MM.1S (cell line): ENCODE results near the gene BRD3OS.

Source experiments
- DNase-seq: peaks from one replicate; pipeline ENCODE4 v3.0.0-alpha.2; 2015
- H2AFZ ChIP-seq: fragments of 300-600 bp; sonication (generic); 2 replicates; pipeline ENCODE4 v1.6.0; 2016; ENCODE audit warnings: antibody characterized with exemption, low read length
- H3F3A ChIP-seq: fragments of 300-600 bp; sonication (generic); 2 replicates; pipeline ENCODE4 v1.6.1; 2016; ENCODE audit warnings: mild to moderate bottlenecking, antibody characterized with exemption, low read length, moderate library complexity, mixed read lengths; ENCODE audit not compliant: insufficient read depth
- H3K27ac ChIP-seq: fragments of 300-600 bp; sonication (generic); 2 replicates; pipeline ENCODE4 v1.5.1; 2016; ENCODE audit warnings: mild to moderate bottlenecking, low read length
- H3K27me3 ChIP-seq: fragments of 300-600 bp; sonication (generic); replicated peaks from 2 replicates; pipeline ENCODE4 v1.6.0; 2016; ENCODE audit warnings: low read length; ENCODE audit not compliant: insufficient read depth
- H3K36me3 ChIP-seq: fragments of 300-600 bp; sonication (generic); replicated peaks from 2 replicates; pipeline ENCODE4 v1.6.1; 2016; ENCODE audit warnings: mild to moderate bottlenecking, low read length, mixed read lengths; ENCODE audit not compliant: insufficient read depth
- H3K4me1 ChIP-seq: fragments of 300-600 bp; sonication (generic); 2 replicates; pipeline ENCODE4 v1.6.1; 2016; ENCODE audit warnings: low read length, mixed read lengths
- H3K4me2 ChIP-seq: fragments of 300-600 bp; sonication (generic); 2 replicates; pipeline ENCODE4 v1.6.0; 2016; ENCODE audit warnings: low read depth, low read length
- H3K4me3 ChIP-seq: fragments of 300-600 bp; sonication (generic); 2 replicates; pipeline ENCODE4 v1.5.1; 2016; ENCODE audit warnings: low read length, mixed read lengths
- H3K79me2 ChIP-seq: fragments of 300-600 bp; sonication (generic); 2 replicates; pipeline ENCODE4 v1.6.1; 2016; ENCODE audit warnings: mixed run types, low read length, mixed read lengths
- H3K9ac ChIP-seq: fragments of 300-600 bp; sonication (generic); 2 replicates; pipeline ENCODE4 v1.6.1; 2016; ENCODE audit warnings: low read length, mixed read lengths
- H3K9me2 ChIP-seq: fragments of 300-600 bp; sonication (generic); replicated peaks from 2 replicates; pipeline ENCODE4 v1.6.1; 2016; ENCODE audit warnings: mild to moderate bottlenecking, low read length, mixed read lengths; ENCODE audit not compliant: insufficient read depth
- H3K9me3 ChIP-seq: fragments of 300-600 bp; sonication (generic); replicated peaks from 2 replicates; pipeline ENCODE4 v1.6.1; 2016; ENCODE audit warnings: mild to moderate bottlenecking, low read length, mixed read lengths; ENCODE audit not compliant: insufficient read depth
- H4K20me1 ChIP-seq: fragments of 300-600 bp; sonication (generic); 2 replicates; pipeline ENCODE4 v1.6.1; 2016; ENCODE audit warnings: mild to moderate bottlenecking, low read length, moderate library complexity, mixed read lengths; ENCODE audit not compliant: insufficient read depth
- EZH2 ChIP-seq: fragments of 300-600 bp; sonication (generic); optimal IDR thresholded peaks from 2 replicates; pipeline ENCODE3; 2017; ENCODE audit warnings: low read depth, mild to moderate bottlenecking, antibody characterized with exemption, low read length, mixed read lengths
- EZH2phosphoT487 ChIP-seq: fragments of 300-600 bp; sonication (generic); IDR thresholded peaks from 2 replicates; pipeline ENCODE4 v1.6.1; 2018; ENCODE audit warnings: antibody characterized with exemption, low read length
- TF ChIP-seq, protein P1 (sequence below): fragments of 300-600 bp; sonication (generic); IDR thresholded peaks from 2 replicates; pipeline ENCODE4 v1.5.1; 2016; ENCODE audit warnings: antibody characterized with exemption, low read length, mixed read lengths

BRD3OS gene

GRCh38 chr9:134045841-134046544 lies 20.7 kb downstream of the BRD3OS start:
- Histone ChIP-seq H2AFZ (no peak overlapping the region), H3K4me1 (no peaks in the 10 kb centered on the region), H4K20me1 (no peaks in the 10 kb centered on the region), H3K9ac (no peak overlapping the region), H3K4me3 (no peak overlapping the region), H3F3A (no peaks in the 10 kb centered on the region), H3K36me3 (no peaks in the 10 kb centered on the region), H3K4me2 (no peak overlapping the region), H3K9me3 (no peaks in the 10 kb centered on the region), H3K27me3 (no peaks in the 10 kb centered on the region), H3K9me2 (no peaks in the 10 kb centered on the region), H3K79me2 (no peaks in the 10 kb centered on the region), H3K27ac (no peak overlapping the region)
- DNase-seq: no peak
- TF ChIP-seq EZH2phosphoT487 (no peak), EZH2 (no peak)
- TF ChIP-seq, protein P1, sequence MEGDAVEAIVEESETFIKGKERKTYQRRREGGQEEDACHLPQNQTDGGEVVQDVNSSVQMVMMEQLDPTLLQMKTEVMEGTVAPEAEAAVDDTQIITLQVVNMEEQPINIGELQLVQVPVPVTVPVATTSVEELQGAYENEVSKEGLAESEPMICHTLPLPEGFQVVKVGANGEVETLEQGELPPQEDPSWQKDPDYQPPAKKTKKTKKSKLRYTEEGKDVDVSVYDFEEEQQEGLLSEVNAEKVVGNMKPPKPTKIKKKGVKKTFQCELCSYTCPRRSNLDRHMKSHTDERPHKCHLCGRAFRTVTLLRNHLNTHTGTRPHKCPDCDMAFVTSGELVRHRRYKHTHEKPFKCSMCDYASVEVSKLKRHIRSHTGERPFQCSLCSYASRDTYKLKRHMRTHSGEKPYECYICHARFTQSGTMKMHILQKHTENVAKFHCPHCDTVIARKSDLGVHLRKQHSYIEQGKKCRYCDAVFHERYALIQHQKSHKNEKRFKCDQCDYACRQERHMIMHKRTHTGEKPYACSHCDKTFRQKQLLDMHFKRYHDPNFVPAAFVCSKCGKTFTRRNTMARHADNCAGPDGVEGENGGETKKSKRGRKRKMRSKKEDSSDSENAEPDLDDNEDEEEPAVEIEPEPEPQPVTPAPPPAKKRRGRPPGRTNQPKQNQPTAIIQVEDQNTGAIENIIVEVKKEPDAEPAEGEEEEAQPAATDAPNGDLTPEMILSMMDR: no peak

- Histone ChIP-seq H3K27me3 (no peaks in the 10 kb centered on the region), H4K20me1 (no peaks in the 10 kb centered on the region), H3K9me3 (no peaks in the 10 kb centered on the region), H3K4me1 (no peaks in the 10 kb centered on the region), H3K4me2 (no peak overlapping the region), H3K79me2 (no peaks in the 10 kb centered on the region), H2AFZ (no peak overlapping the region), H3K9me2 (no peaks in the 10 kb centered on the region), H3K9ac (no peak overlapping the region), H3K4me3 (no peak overlapping the region), H3K36me3 (no peaks in the 10 kb centered on the region), H3F3A (no peaks in the 10 kb centered on the region), H3K27ac (no peak overlapping the region)
- TF ChIP-seq EZH2 (no peak), EZH2phosphoT487 (no peak)
- TF ChIP-seq, protein P1: no peak
- no peak for DNase-seq
Measured at GRCh38 chr9:134046894-134047681, 21.8 kb downstream of the BRD3OS start.

DNA sequence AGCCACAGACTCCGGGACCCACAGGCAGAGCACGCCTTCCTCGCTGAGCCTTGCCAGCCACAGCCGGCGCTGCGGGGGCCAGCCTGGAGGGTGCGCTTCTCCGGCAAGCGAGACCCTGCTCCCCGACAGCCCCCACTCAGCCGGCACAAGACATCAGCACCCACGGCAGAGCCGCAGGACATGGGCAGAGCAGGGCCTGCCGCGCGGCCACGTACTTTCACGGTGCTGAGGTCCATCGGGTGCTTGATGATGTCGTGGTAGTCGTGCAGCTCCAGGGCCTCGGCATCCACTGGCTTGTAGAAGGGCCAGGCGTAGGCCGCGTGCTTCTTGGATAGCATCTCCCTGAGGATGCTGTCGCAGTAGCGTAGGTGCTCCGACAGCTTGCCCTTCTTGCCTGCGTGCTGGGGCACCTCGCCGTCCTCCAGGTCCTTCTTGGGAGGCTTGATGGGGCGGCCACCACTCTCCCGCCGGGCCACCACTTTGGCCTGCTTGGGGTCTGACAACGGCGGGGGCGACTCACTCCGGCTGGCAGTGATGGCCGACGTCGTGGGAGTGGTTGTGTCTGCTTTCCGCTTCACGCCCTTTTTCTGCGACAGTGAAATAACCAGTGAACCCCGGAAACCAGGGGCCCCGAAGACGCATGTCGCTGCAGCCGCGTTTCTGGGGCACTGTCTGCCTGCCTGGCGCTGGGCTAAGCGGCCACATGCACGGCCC lies 22.7 kb downstream of the BRD3OS start:
- no peaks in the 10 kb centered on the region for H3K79me2 ChIP-seq
- no peaks in the 10 kb centered on the region for H4K20me1 ChIP-seq
- no peak for DNase-seq
- no peaks in the 10 kb centered on the region for H3K36me3 ChIP-seq
- no peaks in the 10 kb centered on the region for H3K9me2 ChIP-seq
- H3K4me1 ChIP-seq: no peaks in the 10 kb centered on the region
- H3K4me2 ChIP-seq: no peak overlapping the region
- H3F3A ChIP-seq: no peaks in the 10 kb centered on the region
- no peak overlapping the region for H3K4me3 ChIP-seq
- no peaks in the 10 kb centered on the region for H3K27me3 ChIP-seq
- no peak overlapping the region for H3K27ac ChIP-seq
- no peaks in the 10 kb centered on the region for H3K9me3 ChIP-seq
- no peak overlapping the region for H2AFZ ChIP-seq
- TF ChIP-seq, protein P1: no peak
- TF ChIP-seq EZH2 (no peak), EZH2phosphoT487 (no peak)
- H3K9ac ChIP-seq: no peak overlapping the region
